Measurements from ENCODE around the gene PDZRN4.

PDZRN4 gene

DNA sequence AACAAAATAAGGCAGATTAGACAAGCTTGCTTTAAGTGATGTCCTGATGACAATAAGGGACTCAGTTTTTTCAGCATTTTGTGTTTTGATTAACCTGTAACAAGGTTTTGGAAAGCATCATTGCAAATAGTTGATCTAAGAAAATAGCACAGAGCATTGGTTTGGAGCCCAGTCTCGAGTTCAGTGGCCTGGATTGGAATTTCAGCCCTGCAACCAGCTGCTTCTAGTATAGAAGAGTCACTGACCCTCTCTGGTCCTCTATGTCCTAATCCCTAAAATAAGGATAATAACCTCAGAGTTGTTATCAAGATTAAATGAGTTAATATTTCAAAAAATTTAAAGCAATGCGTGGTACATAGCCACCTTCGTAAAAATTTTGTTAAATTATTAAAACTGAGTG, 25.5 kb downstream of the PDZRN4 start:
- TF ChIP-seq, protein P1, sequence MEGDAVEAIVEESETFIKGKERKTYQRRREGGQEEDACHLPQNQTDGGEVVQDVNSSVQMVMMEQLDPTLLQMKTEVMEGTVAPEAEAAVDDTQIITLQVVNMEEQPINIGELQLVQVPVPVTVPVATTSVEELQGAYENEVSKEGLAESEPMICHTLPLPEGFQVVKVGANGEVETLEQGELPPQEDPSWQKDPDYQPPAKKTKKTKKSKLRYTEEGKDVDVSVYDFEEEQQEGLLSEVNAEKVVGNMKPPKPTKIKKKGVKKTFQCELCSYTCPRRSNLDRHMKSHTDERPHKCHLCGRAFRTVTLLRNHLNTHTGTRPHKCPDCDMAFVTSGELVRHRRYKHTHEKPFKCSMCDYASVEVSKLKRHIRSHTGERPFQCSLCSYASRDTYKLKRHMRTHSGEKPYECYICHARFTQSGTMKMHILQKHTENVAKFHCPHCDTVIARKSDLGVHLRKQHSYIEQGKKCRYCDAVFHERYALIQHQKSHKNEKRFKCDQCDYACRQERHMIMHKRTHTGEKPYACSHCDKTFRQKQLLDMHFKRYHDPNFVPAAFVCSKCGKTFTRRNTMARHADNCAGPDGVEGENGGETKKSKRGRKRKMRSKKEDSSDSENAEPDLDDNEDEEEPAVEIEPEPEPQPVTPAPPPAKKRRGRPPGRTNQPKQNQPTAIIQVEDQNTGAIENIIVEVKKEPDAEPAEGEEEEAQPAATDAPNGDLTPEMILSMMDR (IDR thresholded peaks at IDR 0.05; ENCODE audit: borderline replicate concordance, insufficient read depth, low read depth, low read length), result no peak
- H3K4me3 ChIP-seq (ENCODE audit: low read depth, low read length), result no peak overlapping the region

DNA sequence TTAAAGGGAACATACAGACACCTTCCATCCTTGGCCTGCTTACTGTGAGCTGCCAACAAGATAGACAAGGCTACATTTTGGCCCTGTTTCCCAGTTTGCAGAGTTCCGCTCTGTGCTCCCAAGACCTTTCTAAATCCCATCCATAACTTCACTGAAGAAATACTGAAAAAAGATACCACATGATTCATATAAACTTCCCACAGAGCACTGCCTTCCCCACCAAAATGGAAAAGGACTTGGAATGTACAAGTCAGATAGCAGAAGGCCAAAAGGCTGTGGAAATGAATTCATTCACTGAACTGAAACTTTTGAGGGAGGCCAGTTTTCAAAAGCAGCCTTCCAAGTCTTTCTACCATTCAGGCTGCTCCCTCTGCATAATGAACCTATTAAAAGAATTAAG, 29.6 kb downstream of the PDZRN4 start:
- TF ChIP-seq, protein P1 (IDR thresholded peaks at IDR 0.05; ENCODE audit: borderline replicate concordance, insufficient read depth, low read depth, low read length), result no peak
- H3K4me3 ChIP-seq (ENCODE audit: low read depth, low read length), result no peak overlapping the region

DNA sequence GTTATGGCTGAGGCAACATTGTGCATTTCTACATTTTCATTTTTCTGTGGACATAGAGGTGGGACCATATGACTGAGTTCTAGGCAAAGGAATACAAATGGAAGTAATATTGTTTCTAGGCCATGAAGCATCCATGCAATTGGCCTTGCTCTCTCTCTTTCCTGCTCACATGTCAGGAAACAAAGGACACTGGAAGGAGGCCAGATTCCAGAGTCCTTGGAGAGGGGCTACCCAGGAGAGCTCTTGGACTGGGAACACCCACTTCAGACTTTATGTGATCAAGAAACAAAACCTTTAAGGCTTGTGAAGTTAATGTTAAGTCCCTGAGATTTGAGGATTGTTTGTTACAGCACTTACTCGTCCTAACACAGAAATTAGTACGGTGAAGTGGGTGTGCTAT, 32.8 kb downstream of the PDZRN4 start:
- no peak overlapping the region for H3K4me3 ChIP-seq (ENCODE audit: low read depth, low read length)
- TF ChIP-seq, protein P1 (IDR thresholded peaks at IDR 0.05; ENCODE audit: borderline replicate concordance, insufficient read depth, low read depth, low read length), result no peak

DNA sequence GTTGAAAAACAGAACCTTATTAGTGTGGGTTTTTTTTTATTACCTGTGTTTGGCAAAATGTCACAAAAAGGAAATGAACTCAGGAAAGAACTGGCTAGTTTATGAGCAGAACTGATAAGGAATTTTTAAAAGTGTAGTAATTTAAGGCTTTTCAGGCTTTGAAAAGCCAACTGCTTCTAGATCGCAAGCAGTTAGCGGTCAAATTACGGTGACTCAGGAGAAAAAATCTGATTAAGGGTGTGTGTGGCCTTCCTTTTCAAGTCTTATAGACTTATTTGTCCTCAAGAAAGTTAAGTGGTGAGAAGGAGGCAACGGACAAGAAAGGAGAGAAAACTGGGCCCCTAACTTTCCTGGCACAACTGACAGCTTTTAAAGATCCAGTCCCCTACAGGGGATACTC, 33.4 kb downstream of the PDZRN4 start:
- TF ChIP-seq, protein P1 (IDR thresholded peaks at IDR 0.05; ENCODE audit: borderline replicate concordance, insufficient read depth, low read depth, low read length), result no peak
- no peak overlapping the region for H3K4me3 ChIP-seq (ENCODE audit: low read depth, low read length)

GRCh38 chr12:41223600-41223999, 35.5 kb downstream of the PDZRN4 start:
- TF ChIP-seq, protein P1 (IDR thresholded peaks at IDR 0.05; ENCODE audit: borderline replicate concordance, insufficient read depth, low read depth, low read length), result no peak
- H3K4me3 ChIP-seq (ENCODE audit: low read depth, low read length), result no peak overlapping the region

DNA sequence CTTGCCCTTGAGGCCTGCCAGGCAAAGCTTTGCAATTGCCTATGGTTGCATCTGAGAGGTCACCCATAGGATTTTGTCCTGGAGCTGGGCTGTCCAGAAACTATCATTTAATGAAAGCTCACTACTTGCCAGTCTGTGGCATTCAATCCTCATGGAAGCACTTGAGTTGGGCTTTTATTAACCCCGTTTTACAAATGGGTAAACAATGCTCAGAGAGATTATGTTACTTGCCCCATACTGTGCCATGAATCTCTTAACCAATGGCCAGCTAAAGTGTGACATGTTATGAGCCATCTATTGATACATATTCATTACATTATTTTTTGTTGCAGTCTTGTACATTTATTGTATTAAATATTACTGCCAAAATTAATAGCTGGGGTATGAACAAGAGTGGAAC, 35.9 kb downstream of the PDZRN4 start:
- H3K4me3 ChIP-seq (ENCODE audit: low read depth, low read length), result no peak overlapping the region
- TF ChIP-seq, protein P1 (IDR thresholded peaks at IDR 0.05; ENCODE audit: borderline replicate concordance, insufficient read depth, low read depth, low read length), result no peak

DNA sequence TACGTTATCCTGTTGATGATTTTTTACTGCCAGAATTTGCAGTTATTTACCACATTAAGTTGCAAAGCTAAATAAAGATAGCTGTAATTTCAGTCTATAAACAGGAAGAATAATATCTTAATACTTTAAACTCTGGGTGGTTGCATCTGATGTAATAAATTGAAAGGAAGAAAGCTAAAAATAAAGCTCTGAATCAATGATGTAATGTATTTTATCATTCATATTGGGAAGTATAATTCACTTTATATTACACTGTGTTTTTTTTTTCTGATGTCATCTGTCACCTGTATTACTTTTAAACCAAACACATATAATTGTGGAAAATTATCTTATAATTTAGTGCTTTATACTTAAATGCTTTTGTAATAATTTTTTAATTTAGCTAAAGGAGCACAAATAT, 37.1 kb downstream of the PDZRN4 start:
- TF ChIP-seq, protein P1 (IDR thresholded peaks at IDR 0.05; ENCODE audit: borderline replicate concordance, insufficient read depth, low read depth, low read length), result no peak
- no peak overlapping the region for H3K4me3 ChIP-seq (ENCODE audit: low read depth, low read length)

All from GM12875 (cell line).